ENCODE measurements around the gene CDCA5. TPM values are rescaled to one million over a fixed set of nuclear protein-coding genes. Genes with fewer than 3 reads are reported as not detected.

Gene CDCA5
- total RNA-seq, 2 donors from 2014 or later, result 48.1 to 82.6 TPM

DNA sequence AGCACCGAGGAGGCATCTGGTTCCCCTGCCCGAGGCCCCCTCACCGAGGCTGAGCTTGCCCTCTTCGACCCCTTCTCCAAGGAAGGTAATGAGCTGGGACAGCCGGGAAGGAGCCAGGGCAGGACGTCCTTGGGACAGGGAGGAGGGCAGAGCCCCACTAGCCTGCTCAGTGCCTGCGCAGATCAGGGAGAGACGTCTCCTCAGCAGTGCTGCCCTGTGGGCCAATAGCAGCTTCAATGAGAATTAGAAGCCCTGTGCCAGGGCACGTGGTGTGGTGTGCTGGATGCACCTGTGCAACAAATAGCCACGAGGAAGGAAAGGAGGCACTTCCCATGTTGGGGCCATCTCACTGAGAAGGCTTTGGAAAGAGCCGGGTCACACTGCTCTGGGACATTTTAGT lies 48.3 kb downstream of the CDCA5 start:
- TF ChIP-seq CTCF (conservative IDR thresholded peaks at IDR 0.05), result no peak
- H3K36me3 Mint-ChIP-seq (ENCODE audit: low read depth), result peaks cover 22% of the 10 kb centered on the region
- no peak overlapping the region for H3K4me3 ChIP-seq (ENCODE audit: low read length)
- no peaks in the 10 kb centered on the region for H3K9me3 Mint-ChIP-seq
- peaks cover 5% of the 10 kb centered on the region for H3K36me3 ChIP-seq (ENCODE audit: control insufficient read depth, insufficient read depth, low read length)
- H3K4me1 Mint-ChIP-seq, result peaks cover 1% of the 10 kb centered on the region
- H3K27me3 ChIP-seq (ENCODE audit: control insufficient read depth, insufficient read depth, low read length, poor library complexity, severe bottlenecking), result no peaks in the 10 kb centered on the region
- no peaks in the 10 kb centered on the region for H3K9me3 ChIP-seq (ENCODE audit: control insufficient read depth, low read length)
- H3K27me3 Mint-ChIP-seq (ENCODE audit: insufficient read depth), result no peaks in the 10 kb centered on the region
- no peak overlapping the region for H3K9ac ChIP-seq (ENCODE audit: extremely low read depth, low read length, poor library complexity, severe bottlenecking)
- no peak overlapping the region for H3K27ac Mint-ChIP-seq
- no peaks in the 10 kb centered on the region for H3K4me1 ChIP-seq (ENCODE audit: control insufficient read depth, insufficient read depth, low read length)
- H3K27ac ChIP-seq (ENCODE audit: low read depth, low read length), result no peak overlapping the region
- no peak overlapping the region for H3K4me3 Mint-ChIP-seq
- no peak for DNase-seq
- 92 to 95% methylated on average over 8 to 11 of the region's 11 CpGs for WGBS, 2 experiments (ENCODE audit: insufficient coverage in 1 of 2, insufficient read length in 1 of 2)

GRCh38 chr11:65034423-65034822 lies 49.4 kb downstream of the CDCA5 start:
- peaks cover 5% of the 10 kb centered on the region for H3K36me3 ChIP-seq (ENCODE audit: control insufficient read depth, insufficient read depth, low read length)
- Mint-ChIP-seq H3K4me1 (no peaks in the 10 kb centered on the region), H3K27me3 (ENCODE audit: insufficient read depth) (no peaks in the 10 kb centered on the region), H3K9me3 (no peaks in the 10 kb centered on the region), H3K4me3 (no peak overlapping the region), H3K27ac (no peak overlapping the region), H3K36me3 (ENCODE audit: low read depth) (peaks cover 22% of the 10 kb centered on the region)
- no peak for TF ChIP-seq CTCF (conservative IDR thresholded peaks at IDR 0.05)
- no peaks in the 10 kb centered on the region for H3K4me1 ChIP-seq (ENCODE audit: control insufficient read depth, insufficient read depth, low read length)
- H3K27me3 ChIP-seq (ENCODE audit: control insufficient read depth, insufficient read depth, low read length, poor library complexity, severe bottlenecking), result no peaks in the 10 kb centered on the region
- no peak for DNase-seq
- H3K9me3 ChIP-seq (ENCODE audit: control insufficient read depth, low read length), result no peaks in the 10 kb centered on the region
- no peak overlapping the region for H3K9ac ChIP-seq (ENCODE audit: extremely low read depth, low read length, poor library complexity, severe bottlenecking)
- no peak overlapping the region for H3K27ac ChIP-seq (ENCODE audit: low read depth, low read length)
- H3K4me3 ChIP-seq (ENCODE audit: low read length), result no peak overlapping the region
- WGBS, 2 experiments (ENCODE audit: insufficient coverage in 1 of 2, insufficient read length in 1 of 2), result 91 to 100% methylated on average over 2 of the region's 2 CpGs

GRCh38 chr11:65032216-65032615 lies 51.6 kb downstream of the CDCA5 start:
- Mint-ChIP-seq H3K4me1 (no peaks in the 10 kb centered on the region), H3K4me3 (no peak overlapping the region), H3K9me3 (no peaks in the 10 kb centered on the region), H3K27ac (no peak overlapping the region), H3K36me3 (ENCODE audit: low read depth) (peaks cover 13% of the 10 kb centered on the region), H3K27me3 (ENCODE audit: insufficient read depth) (no peaks in the 10 kb centered on the region)
- no peaks in the 10 kb centered on the region for H3K36me3 ChIP-seq (ENCODE audit: control insufficient read depth, insufficient read depth, low read length)
- H3K9me3 ChIP-seq (ENCODE audit: control insufficient read depth, low read length), result no peaks in the 10 kb centered on the region
- no peak overlapping the region for H3K4me3 ChIP-seq (ENCODE audit: low read length)
- WGBS, 2 experiments (ENCODE audit: insufficient coverage in 1 of 2, insufficient read length in 1 of 2), result 85 to 87% methylated on average over 10 to 13 of the region's 13 CpGs
- H3K4me1 ChIP-seq (ENCODE audit: control insufficient read depth, insufficient read depth, low read length), result no peaks in the 10 kb centered on the region
- H3K27me3 ChIP-seq (ENCODE audit: control insufficient read depth, insufficient read depth, low read length, poor library complexity, severe bottlenecking), result no peaks in the 10 kb centered on the region
- no peak overlapping the region for H3K9ac ChIP-seq (ENCODE audit: extremely low read depth, low read length, poor library complexity, severe bottlenecking)
- H3K27ac ChIP-seq (ENCODE audit: low read depth, low read length), result no peak overlapping the region
- no peak for DNase-seq
- TF ChIP-seq CTCF (conservative IDR thresholded peaks at IDR 0.05), result peak; percentile 35

Small RNA genes within 50 kb of the gene (microRNA-seq; reads per million reads assigned to microRNA genes)
- not detected for gene MIR6751 (ENCODE audit: borderline microRNAs expressed)

Other genes starting within 250 kb of the CDCA5 start
- gene CDC42BPG, start 239.4 kb downstream of the CDCA5 start, total RNA-seq, result 10 to 100 TPM; 11.1 to 12.6 TPM
- gene EHD1, start 205.4 kb downstream of the CDCA5 start, total RNA-seq, result 10 to 100 TPM; 39.7 to 43.8 TPM
- 10 to 100 TPM; 17.0 to 23.0 TPM for gene ATG2A, start 166.8 kb downstream of the CDCA5 start, total RNA-seq
- gene PPP2R5B, start 159.4 kb downstream of the CDCA5 start, total RNA-seq, result 1 to 10 TPM; 2.8 to 3.3 TPM
- under 1 TPM in 1 of 2 donors, not detected in 1; 0.77 TPM for gene GPHA2, start 148.1 kb downstream of the CDCA5 start, total RNA-seq
- not detected for gene MAJIN, start 111.9 kb downstream of the CDCA5 start, total RNA-seq
- gene BATF2, start 87.1 kb downstream of the CDCA5 start, total RNA-seq, result under 1 TPM in 1 of 2 donors, not detected in 1; 0.27 TPM
- gene ARL2, start 69.9 kb downstream of the CDCA5 start, total RNA-seq, result 100 to 1,000 TPM; 127 to 199 TPM
- 10 to 100 TPM; 14.2 to 16.4 TPM for gene SNX15, start 56.6 kb downstream of the CDCA5 start, total RNA-seq
- 10 to 100 TPM; 11.4 to 12.0 TPM for gene SAC3D1, start 42.8 kb downstream of the CDCA5 start, total RNA-seq
- 1 to 10 TPM; 2.2 to 4.5 TPM for gene NAALADL1, start 25.5 kb downstream of the CDCA5 start, total RNA-seq
- gene ZFPL1, start 182 bp upstream of the CDCA5 start, total RNA-seq, result 10 to 100 TPM; 35.7 to 46.6 TPM
- gene VPS51, start 12.2 kb upstream of the CDCA5 start, total RNA-seq, result 100 to 1,000 TPM; 107 to 113 TPM
- gene TM7SF2, start 27.8 kb upstream of the CDCA5 start, total RNA-seq, result 100 to 1,000 TPM in 1 of 2 donors, 10 to 100 TPM in 1; 97.9 to 108 TPM
- 10 to 100 TPM; 11.0 to 11.8 TPM for gene ZNHIT2, start 33.7 kb upstream of the CDCA5 start, total RNA-seq
- 100 to 1,000 TPM; 774 to 802 TPM for gene FAU, start 38.1 kb upstream of the CDCA5 start, total RNA-seq
- gene MRPL49, start 38.3 kb upstream of the CDCA5 start, total RNA-seq, result 10 to 100 TPM; 53.9 to 56.6 TPM
- 10 to 100 TPM; 30.4 to 39.5 TPM for gene SYVN1, start 50.5 kb upstream of the CDCA5 start, total RNA-seq
- gene SPDYC, start 86.2 kb upstream of the CDCA5 start, total RNA-seq, result under 1 TPM in 1 of 2 donors, not detected in 1; 0.46 TPM
- 100 to 1,000 TPM; 183 to 223 TPM for gene CAPN1, start 97.9 kb upstream of the CDCA5 start, total RNA-seq
- 10 to 100 TPM; 42.2 to 65.0 TPM for gene POLA2, start 177.9 kb upstream of the CDCA5 start, total RNA-seq
- gene CDC42EP2, start 230.8 kb upstream of the CDCA5 start, total RNA-seq, result 1 to 10 TPM; 5.9 to 6.9 TPM
- 10 to 100 TPM; 75.8 to 80.9 TPM for gene DPF2, start 249.8 kb upstream of the CDCA5 start, total RNA-seq